H1 (cell line): ENCODE results near the gene PRKD3. TPM values are rescaled to one million over a fixed set of nuclear protein-coding genes. Genes with fewer than 3 reads are reported as not detected.
A peak's percentile ranks its signal among the peaks of the same experiment; 100 is the strongest.

ENCODE experiments used
- CTCF ChIA-PET: fragments of 300-600 bp; sonication (Branson Sonifier 250); formaldehyde crosslinking; loops from one replicate; lab custom pipeline; 2021; ENCODE audit not compliant: partially characterized antibody; lab: Charles Lee
- POLR2A ChIA-PET: fragments of 300-600 bp; sonication (Branson Sonifier 250); formaldehyde crosslinking; loops from one replicate; lab custom pipeline; 2021; ENCODE audit warnings: inconsistent platforms; ENCODE audit not compliant: partially characterized antibody; lab: Charles Lee
- DNase-seq, 2 experiments: peaks; one replicate each; pipeline versions ENCODE4 v3.0.0 to v3.0.0-alpha.2; 2010 to 2022; ENCODE audit warnings: low spot score in 2 of 2, low read depth in 1 of 2, mixed read lengths in 1 of 2
- FAIRE-seq: peaks from 2 replicates; lab custom pipeline; 2011; peaks lifted over from hg19 to GRCh38; lab: Jason Lieb, UNC
- H2AFZ ChIP-seq: 2 replicates; pipeline ENCODE4 v1.8.1; 2012; ENCODE audit warnings: low read length, inconsistent platforms
- H2AK5ac ChIP-seq: 2 replicates; pipeline ENCODE4 v1.6.1; 2013; ENCODE audit warnings: low read depth, low read length
- H2BK120ac ChIP-seq: replicated peaks from 2 replicates; pipeline ENCODE3; 2013; ENCODE audit warnings: low read depth, low read length, inconsistent platforms
- H2BK12ac ChIP-seq: 2 replicates; pipeline ENCODE4 v1.6.1; 2013; ENCODE audit warnings: low read depth, low read length
- H2BK15ac ChIP-seq: 2 replicates; pipeline ENCODE4 v1.6.1; 2013; ENCODE audit warnings: low read length
- H2BK20ac ChIP-seq: 2 replicates; pipeline ENCODE4 v1.6.1; 2013; ENCODE audit warnings: low read length
- H2BK5ac ChIP-seq: 2 replicates; pipeline ENCODE4 v1.6.1; 2013; ENCODE audit warnings: low read depth, low read length
- H3K14ac ChIP-seq: 2 replicates; pipeline ENCODE4 v1.6.1; 2013; ENCODE audit warnings: inconsistent platforms; ENCODE audit not compliant: insufficient read length
- H3K18ac ChIP-seq: 2 replicates; pipeline ENCODE4 v1.6.1; 2013; ENCODE audit warnings: low read length; ENCODE audit errors: extremely low read depth
- H3K23ac ChIP-seq: 2 replicates; pipeline ENCODE4 v1.6.1; 2013; ENCODE audit warnings: inconsistent platforms; ENCODE audit not compliant: insufficient read length
- H3K23me2 ChIP-seq: 2 replicates; pipeline ENCODE4 v1.6.1; 2013; ENCODE audit warnings: low read depth, low read length
- H3K27ac ChIP-seq: 2 replicates; pipeline ENCODE4 v1.6.1; 2011; ENCODE audit warnings: low read depth, low read length, inconsistent platforms
- H3K27me3 ChIP-seq, 4 experiments: replicated peaks in 1 of 4; 1 replicate in 1 of 4; 2 replicates in 3 of 4; pipeline versions ENCODE4 v1.6.1 to v1.8.1; 2011 to 2013; ENCODE audit warnings: low read length in 3 of 4, mild to moderate bottlenecking in 3 of 4, inconsistent platforms in 2 of 4, mixed read lengths in 2 of 4, moderate library complexity in 1 of 4; ENCODE audit not compliant: control insufficient read depth in 3 of 4, insufficient read depth in 3 of 4; ENCODE audit errors: extremely low read depth in 1 of 4
- H3K36me3 ChIP-seq, 4 experiments: 2 replicates each; pipeline versions ENCODE4 v1.6.1 to v1.8.1; 2011 to 2013; ENCODE audit warnings: mild to moderate bottlenecking in 4 of 4, low read length in 3 of 4, moderate library complexity in 2 of 4, control low read depth in 1 of 4, inconsistent platforms in 1 of 4; ENCODE audit not compliant: insufficient read depth in 4 of 4, control insufficient read depth in 2 of 4
- H3K4ac ChIP-seq: replicated peaks from 2 replicates; pipeline ENCODE3; 2013; ENCODE audit warnings: low read length, low read depth, mixed read lengths, inconsistent platforms; ENCODE audit not compliant: insufficient read length
- H3K4me1 ChIP-seq, 4 experiments: replicated peaks in 1 of 4; 1 replicate in 1 of 4; 2 replicates in 3 of 4; pipeline versions ENCODE4 v1.6.1 to v1.8.1; 2011 to 2013; ENCODE audit warnings: low read length in 3 of 4, inconsistent platforms in 2 of 4, mixed read lengths in 1 of 4; ENCODE audit not compliant: insufficient read depth in 4 of 4, control insufficient read depth in 3 of 4
- H3K4me2 ChIP-seq, 2 experiments: 2 replicates each; pipeline versions ENCODE4 v1.6.1 to v1.8.1; 2011 to 2013; ENCODE audit warnings: low read depth in 2 of 2, low read length in 2 of 2, control low read depth in 1 of 2, inconsistent platforms in 1 of 2, mild to moderate bottlenecking in 1 of 2; ENCODE audit not compliant: insufficient read depth in 1 of 2
- H3K4me3 ChIP-seq, 4 experiments: fragments of 200-600, 300-600 bp in 1 of 4; sonication (generic), shearing (Covaris generic), sonication (Bioruptor Twin) in 1 of 4; 2 replicates each; pipeline versions ENCODE4 v1.5.1 to v1.8.1; 2011 to 2016; ENCODE audit warnings: low read length in 4 of 4, low read depth in 3 of 4, control low read depth in 2 of 4, inconsistent platforms in 2 of 4, mild to moderate bottlenecking in 2 of 4, mixed read lengths in 1 of 4, moderate library complexity in 1 of 4; ENCODE audit not compliant: insufficient read depth in 2 of 4; ENCODE audit errors: extremely low read depth in 1 of 4
- H3K56ac ChIP-seq: replicated peaks from 2 replicates; pipeline ENCODE3; 2013; ENCODE audit warnings: low read depth, mild to moderate bottlenecking, mixed read lengths, low read length, inconsistent platforms; ENCODE audit not compliant: insufficient read length
- H3K79me1 ChIP-seq: 2 replicates; pipeline ENCODE4 v1.6.1; 2013; ENCODE audit warnings: low read depth, low read length, control low read depth
- H3K79me2 ChIP-seq, 2 experiments: 2 replicates each; pipeline versions ENCODE4 v1.6.1 to v1.8.1; 2012 to 2013; ENCODE audit warnings: low read length in 2 of 2, mild to moderate bottlenecking in 2 of 2, inconsistent platforms in 1 of 2; ENCODE audit not compliant: insufficient read depth in 2 of 2, control insufficient read depth in 1 of 2
- H3K9ac ChIP-seq, 4 experiments: replicated peaks in 1 of 4; 1 replicate in 1 of 4; 2 replicates in 3 of 4; pipeline versions ENCODE4 v1.6.1 to v1.8.1; 2011 to 2013; ENCODE audit warnings: low read depth in 3 of 4, low read length in 3 of 4, control low read depth in 2 of 4, mild to moderate bottlenecking in 2 of 4, moderate library complexity in 2 of 4, inconsistent platforms in 1 of 4; ENCODE audit errors: extremely low read depth in 1 of 4
- H3K9me3 ChIP-seq, 2 experiments: 2 replicates each; pipeline versions ENCODE4 v1.6.1 to v1.8.1; 2012 to 2013; ENCODE audit warnings: mild to moderate bottlenecking in 2 of 2, moderate library complexity in 2 of 2, control low read depth in 1 of 2, inconsistent platforms in 1 of 2, low read depth in 1 of 2, low read length in 1 of 2, mixed read lengths in 1 of 2; ENCODE audit not compliant: insufficient read depth in 2 of 2
- H4K20me1 ChIP-seq, 2 experiments: replicated peaks in 1 of 2; 2 replicates each; pipeline versions ENCODE3 to v1.8.1; 2011 to 2013; ENCODE audit warnings: inconsistent platforms in 2 of 2, low read length in 2 of 2, mild to moderate bottlenecking in 1 of 2; ENCODE audit not compliant: insufficient read depth in 2 of 2, control insufficient read depth in 1 of 2
- H4K5ac ChIP-seq: 2 replicates; pipeline ENCODE4 v1.6.1; 2013; ENCODE audit warnings: low read length, low read depth, mixed read lengths, inconsistent platforms; ENCODE audit not compliant: insufficient read length
- H4K8ac ChIP-seq: 2 replicates; pipeline ENCODE4 v1.8.0; 2013; ENCODE audit warnings: mild to moderate bottlenecking, moderate library complexity, low read length, inconsistent platforms; ENCODE audit not compliant: insufficient read depth; ENCODE audit errors: extremely low read depth
- H4K91ac ChIP-seq: replicated peaks from 2 replicates; pipeline ENCODE3; 2013; ENCODE audit warnings: low read length, mixed read lengths, inconsistent platforms; ENCODE audit not compliant: insufficient read length
- TAF1 ChIP-seq: IDR thresholded peaks from 2 replicates; pipeline ENCODE4 v1.6.1; 2011; ENCODE audit warnings: mild to moderate bottlenecking, low read depth, low read length
- WGBS, 2 experiments: shearing (Covaris generic) in 1 of 2; methylation state at CpG; one replicate each; pipeline versions ENCODE4 v1.1.6 to v1.1.7; 2013 to 2015; ENCODE audit warnings: low lambda C conversion rate in 2 of 2, mixed read lengths in 2 of 2, inconsistent platforms in 1 of 2, low coverage in 1 of 2, missing lambda C conversion rate in 1 of 2; ENCODE audit not compliant: insufficient replicate concordance in 2 of 2, insufficient coverage in 1 of 2, insufficient read length in 1 of 2; ENCODE audit errors: extremely low coverage in 1 of 2, missing lambda C conversion rate in 1 of 2; 5-methylcytosine and 5-hydroxymethylcytosine counted together
- polyA plus RNA-seq, 7 experiments: library from polyadenylated mRNA; depleted of rRNA in 3 of 7; stranded (reverse) in 5 of 7; unstranded in 2 of 7; fragments of >200 nt in 5 of 7; fragments of 200-250 nt in 2 of 7; gene quantifications; 1 replicate in 5 of 7; 2 replicates in 1 of 7; 4 replicates in 1 of 7; pipeline versions ENCODE4 v1.2.1 to v1.2.3, GENCODE V29; 2011 to 2013; ENCODE audit warnings: missing spikeins in 2 of 7, mixed read lengths in 2 of 7
- total RNA-seq: library from RNA; stranded (reverse); fragmentation: NEBNext Ultra II Directional; extraction: Animal tissue kit (Norgen Biotek cat#: 25700); gene quantifications from 2 replicates; pipeline ENCODE4 v1.2.1, GENCODE V29; 2021

The PRKD3 gene
- total and polyA plus RNA-seq, 2 of the 8 experiments (the other 6 are each of a cell fraction or from before 2014, with no cell fraction given): 12.0 to 63.3 TPM

DNA sequence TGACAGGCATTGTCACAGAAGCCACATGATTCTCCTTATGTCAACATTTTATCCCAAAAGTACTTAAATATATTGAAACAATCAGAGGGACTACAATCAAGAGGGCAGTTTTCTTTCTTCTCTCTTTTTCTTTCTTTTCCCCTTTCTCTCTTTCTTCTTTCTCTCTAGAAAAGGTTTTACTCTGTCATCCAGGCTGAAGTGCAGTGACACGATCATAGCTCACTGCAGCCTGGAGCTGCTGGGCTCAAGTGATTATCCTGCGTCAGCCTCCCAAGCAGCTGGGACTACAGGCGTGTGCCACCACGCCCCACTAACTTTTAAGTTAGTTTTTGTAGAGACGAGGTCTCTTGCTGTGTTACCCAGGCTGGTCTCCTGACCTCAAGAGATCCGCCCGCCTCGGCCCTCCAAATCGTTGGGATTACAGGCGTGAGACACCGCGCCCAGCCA, 1.0 kb upstream of the PRKD3 start:
- Histone ChIP-seq H4K20me1 (peaks cover 0 to 3% of the 10 kb centered on the region in 2 experiments), H2BK5ac (no peak overlapping the region), H3K9ac (no peak overlapping the region), H3K56ac (no peak overlapping the region), H2AK5ac (no peak overlapping the region), H3K4ac (no peak overlapping the region), H4K5ac (no peak overlapping the region), H3K4me1 (peaks cover 0 to 5% (median 2%) of the 10 kb centered on the region in 4 experiments; a peak in 3 of 7 replicates), H4K8ac (no peak overlapping the region), H3K27ac (no peak overlapping the region), H3K79me1 (no peaks in the 10 kb centered on the region), H4K91ac (no peak overlapping the region), H3K23ac (no peak overlapping the region), H3K14ac (no peak overlapping the region), H2BK20ac (no peak overlapping the region), H3K9me3 (no peaks in the 10 kb centered on the region), H2BK12ac (no peak overlapping the region), H3K23me2 (peaks cover 12% of the 10 kb centered on the region), H3K4me2 (peak overlapping the region; percentile 93 to 95; a peak in 3 of 4 replicates), H3K79me2 (peaks cover 4 to 32% of the 10 kb centered on the region in 2 experiments; a peak in 3 of 4 replicates), H3K36me3 (no peaks in the 10 kb centered on the region; a peak in 2 of 8 replicates), H2AFZ (0 out of 2 replicates have a peak overlapping the region, but pooled peaks have one; percentile 95), H3K27me3 (peaks cover 0 to 15% (median 10%) of the 10 kb centered on the region in 4 experiments; a peak in 5 of 7 replicates), H2BK120ac (no peak overlapping the region), H3K4me3 (peak overlapping the region in 2 of 4 experiments; percentile 86 to 96; a peak in 5 of 8 replicates), H2BK15ac (no peak overlapping the region), H3K18ac (no peak overlapping the region)
- no peak for DNase-seq
- ChIA-PET POLR2A (interaction anchor here (0.8 to 1.2 kb wide), 5 partner anchors 9 to 23 kb away, joined by 3 to 4 read pairs (median 3); no protein-coding TSS in a partner anchor), CTCF (interaction anchor here (1.2 kb wide), 1 partner anchor 17 kb away, joined by 3 read pairs; no protein-coding TSS in a partner anchor)
- FAIRE-seq: no peak
- 87% methylated on average over 12 of the region's 12 CpGs; no CpG with 5 or more reads in 1 of the 2 experiments for WGBS, 2 experiments
- no peak for TF ChIP-seq TAF1
